PC-9 (cell line): ENCODE results near the gene AP5B1. TPM values are rescaled to one million over a fixed set of nuclear protein-coding genes. Genes with fewer than 3 reads are reported as not detected.
A peak's percentile ranks its signal among the peaks of the same experiment; 100 is the strongest.

ENCODE experiments used
- BruUV-seq: library from RNA; stranded (reverse); fragments of 400-500 nt; replicated peaks from 2 replicates; lab custom pipeline; 2021; lab: Mats Ljungman, UMichigan
- CTCF ChIA-PET: fragments of 300-600 bp; sonication (Branson Sonifier 250); formaldehyde crosslinking; loops from one replicate; lab custom pipeline; 2022; ENCODE audit warnings: antibody characterized with exemption; lab: Charles Lee
- POLR2A ChIA-PET: fragments of 300-600 bp; sonication (Branson Sonifier 250); formaldehyde crosslinking; loops from one replicate; lab custom pipeline; 2022; ENCODE audit warnings: antibody characterized with exemption; ENCODE audit not compliant: unreplicated experiment; lab: Charles Lee
- DNase-seq, 2 experiments: peaks; one replicate each; pipeline versions ENCODE4 v3.0.0 to v3.0.0-alpha.2; 2015 to 2022; ENCODE audit warnings: mixed read lengths in 1 of 2
- H2AFZ ChIP-seq: fragments of 200-600 bp; sonication (generic); 2 replicates; pipeline ENCODE4 v1.8.1; 2017; ENCODE audit warnings: antibody characterized with exemption
- H3F3A ChIP-seq: fragments of 200-600 bp; sonication (generic); 2 replicates; pipeline ENCODE4 v1.8.1; 2017; ENCODE audit warnings: antibody characterized with exemption, mild to moderate bottlenecking, low read depth; ENCODE audit not compliant: insufficient read depth
- H3K27ac ChIP-seq: fragments of 200-600 bp; sonication (generic); 2 replicates; pipeline ENCODE4 v1.6.1; 2016; ENCODE audit warnings: mixed run types
- H3K27me3 ChIP-seq: fragments of 200-600 bp; sonication (generic); 2 replicates; pipeline ENCODE4 v1.6.1; 2016; ENCODE audit warnings: low read depth, mixed run types; ENCODE audit not compliant: insufficient read depth
- H3K36me3 ChIP-seq: fragments of 200-600 bp; sonication (generic); 2 replicates; pipeline ENCODE4 v1.6.1; 2016; ENCODE audit warnings: low read depth, mixed run types
- H3K4me1 ChIP-seq: fragments of 200-600 bp; sonication (generic); replicated peaks from 2 replicates; pipeline ENCODE4 v1.6.1; 2016; ENCODE audit warnings: mixed run types; ENCODE audit not compliant: insufficient read depth
- H3K4me2 ChIP-seq: fragments of 200-600 bp; sonication (generic); 2 replicates; pipeline ENCODE4 v1.6.1; 2017; ENCODE audit warnings: mixed run types
- H3K4me3 ChIP-seq: fragments of 200-600 bp; sonication (generic); 2 replicates; pipeline ENCODE4 v1.6.1; 2016; ENCODE audit warnings: mixed run types
- H3K79me2 ChIP-seq: fragments of 200-600 bp; sonication (generic); 2 replicates; pipeline ENCODE4 v1.6.1; 2017; ENCODE audit warnings: low read depth, mixed run types
- H3K9me2 ChIP-seq: fragments of 200-600 bp; sonication (generic); 2 replicates; pipeline ENCODE4 v1.8.1; 2017; ENCODE audit warnings: mild to moderate bottlenecking; ENCODE audit not compliant: insufficient read depth
- H3K9me3 ChIP-seq: fragments of 200-600 bp; sonication (generic); 2 replicates; pipeline ENCODE4 v1.8.1; 2016; ENCODE audit warnings: low read depth; ENCODE audit not compliant: insufficient read depth
- H4K20me1 ChIP-seq: fragments of 200-600 bp; sonication (generic); 2 replicates; pipeline ENCODE4 v1.8.1; 2017; ENCODE audit not compliant: insufficient read depth
- CTCF ChIP-seq: fragments of 200-600 bp; sonication (generic); conservative IDR thresholded peaks from 2 replicates; pipeline ENCODE4 v1.6.1; 2017; ENCODE audit warnings: mixed run types, antibody characterized with exemption, mild to moderate bottlenecking, moderate library complexity
- EZH2 ChIP-seq: fragments of 200-600 bp; sonication (generic); IDR thresholded peaks from 2 replicates; pipeline ENCODE4 v1.8.0; 2017; ENCODE audit warnings: antibody characterized with exemption, low read depth
- intact Hi-C: fragments of 100-400 bp; cut with micrococcal nuclease; formaldehyde crosslinking; loops from one replicate; pipeline ENCODE4 v1.10.0; 2022; ENCODE audit not compliant: unreplicated experiment
- total RNA-seq: library from RNA; stranded (reverse); gene quantifications from 2 replicates; pipeline ENCODE4 v1.2.3, GENCODE V29; 2021

Gene AP5B1
- total RNA-seq, 1 experiment from 2014 or later, result 20.8 TPM

GRCh38 chr11:65774525-65775306 is 6.1 kb downstream of the AP5B1 start:
- H3K79me2 ChIP-seq, result peaks cover 12% of the 10 kb centered on the region
- DNase-seq, result no peak
- TSS peak; percentile 0 for BruUV-seq
- H4K20me1 ChIP-seq, result no peaks in the 10 kb centered on the region; the same call in 1 of the 2 replicates
- H3K27me3 ChIP-seq, result no peaks in the 10 kb centered on the region
- TF ChIP-seq EZH2, result no peak
- TF ChIP-seq CTCF, result no peak
- H3K4me3 ChIP-seq, result no peak overlapping the region
- intact Hi-C loops, result no loop called here
- CTCF ChIA-PET, result interaction anchor here (0.5 to 0.6 kb wide), 2 partner anchors 112 to 237 kb away, joined by 7 to 11 read pairs; no protein-coding TSS in a partner anchor
- H3K9me3 ChIP-seq, result no peaks in the 10 kb centered on the region
- H3K4me1 ChIP-seq, result peaks cover 28% of the 10 kb centered on the region
- H3K27ac ChIP-seq, result no peak overlapping the region
- no peak overlapping the region for H2AFZ ChIP-seq
- H3F3A ChIP-seq, result peaks cover 34% of the 10 kb centered on the region; the same call in 1 of the 2 replicates
- POLR2A ChIA-PET, result no interaction called here
- 0 out of 2 replicates have a peak, but pooled peaks cover 3% of the 10 kb centered on the region for H3K36me3 ChIP-seq
- H3K9me2 ChIP-seq, result no peaks in the 10 kb centered on the region
- H3K4me2 ChIP-seq, result no peak overlapping the region

GRCh38 chr11:65773784-65774411 is 6.9 kb downstream of the AP5B1 start:
- Histone ChIP-seq H3F3A (peaks cover 39% of the 10 kb centered on the region; the same call in 1 of the 2 replicates), H3K27me3 (no peaks in the 10 kb centered on the region), H3K4me2 (no peak overlapping the region), H3K4me3 (no peak overlapping the region), H3K4me1 (peaks cover 32% of the 10 kb centered on the region), H3K79me2 (peaks cover 4% of the 10 kb centered on the region), H2AFZ (no peak overlapping the region), H4K20me1 (no peaks in the 10 kb centered on the region; the same call in 1 of the 2 replicates), H3K9me2 (no peaks in the 10 kb centered on the region), H3K36me3 (0 out of 2 replicates have a peak, but pooled peaks cover 3% of the 10 kb centered on the region), H3K9me3 (no peaks in the 10 kb centered on the region), H3K27ac (no peak overlapping the region)
- BruUV-seq, result no TSS peak
- no peak for TF ChIP-seq CTCF
- TF ChIP-seq EZH2, result no peak
- intact Hi-C loops, result no loop called here
- no peak for DNase-seq
- POLR2A ChIA-PET, result interaction anchor here (0.6 kb wide), 1 partner anchor 215 kb away, joined by 3 read pairs; no protein-coding TSS in a partner anchor
- CTCF ChIA-PET, result no interaction called here

- Histone ChIP-seq H3K27ac (no peak overlapping the region), H3K36me3 (no peaks in the 10 kb centered on the region), H3F3A (peaks cover 33% of the 10 kb centered on the region; the same call in 1 of the 2 replicates), H3K79me2 (no peaks in the 10 kb centered on the region; the same call in 1 of the 2 replicates), H3K27me3 (no peaks in the 10 kb centered on the region), H3K9me3 (peaks cover 3% of the 10 kb centered on the region; the same call in 1 of the 2 replicates), H4K20me1 (no peaks in the 10 kb centered on the region; the same call in 1 of the 2 replicates), H3K4me2 (no peak overlapping the region), H2AFZ (no peak overlapping the region), H3K4me3 (no peak overlapping the region), H3K4me1 (peaks cover 31% of the 10 kb centered on the region), H3K9me2 (no peaks in the 10 kb centered on the region)
- intact Hi-C loops, result no loop called here
- POLR2A ChIA-PET, result no interaction called here
- CTCF ChIA-PET, result no interaction called here
- no peak for DNase-seq
- no peak for TF ChIP-seq CTCF
- TF ChIP-seq EZH2, result no peak
- BruUV-seq, result no TSS peak
Measured at GRCh38 chr11:65771589-65772112, 9.1 kb downstream of the AP5B1 start.
